Stomach smooth muscle (tissue), 2 donors: Measurements from ENCODE around the gene SNAPC4.

ENCODE experiments used
- H3K27ac ChIP-seq: one replicate; pipeline ENCODE4 v1.7.0; 2013; ENCODE audit warnings: mild to moderate bottlenecking, low read length, inconsistent platforms
- H3K27me3 ChIP-seq, 2 donors: one replicate each; pipeline ENCODE4 v1.7.0; 2013; ENCODE audit warnings: low read length in 2 of 2; ENCODE audit not compliant: insufficient read depth in 2 of 2, control insufficient read depth in 1 of 2
- H3K36me3 ChIP-seq, 2 donors: one replicate each; pipeline ENCODE4 v1.7.0; 2013; ENCODE audit warnings: low read length in 2 of 2; ENCODE audit not compliant: control insufficient read depth in 2 of 2, insufficient read depth in 2 of 2
- H3K4me1 ChIP-seq: one replicate; pipeline ENCODE4 v1.7.0; 2013; ENCODE audit warnings: low read length; ENCODE audit not compliant: control insufficient read depth, insufficient read depth
- H3K4me3 ChIP-seq, 2 donors: one replicate each; pipeline ENCODE4 v1.7.0; 2013; ENCODE audit warnings: low read length in 2 of 2
- H3K9ac ChIP-seq, 2 donors: one replicate each; pipeline ENCODE4 v1.7.0; 2013; ENCODE audit warnings: low read length in 2 of 2, mild to moderate bottlenecking in 1 of 2
- H3K9me3 ChIP-seq, 2 donors: one replicate each; pipeline ENCODE4 v1.7.0; 2013; ENCODE audit warnings: low read length in 2 of 2; ENCODE audit not compliant: control insufficient read depth in 2 of 2
- donor health status: healthy.
- donor health status: Pancreatic carcinoma.

Gene SNAPC4

DNA sequence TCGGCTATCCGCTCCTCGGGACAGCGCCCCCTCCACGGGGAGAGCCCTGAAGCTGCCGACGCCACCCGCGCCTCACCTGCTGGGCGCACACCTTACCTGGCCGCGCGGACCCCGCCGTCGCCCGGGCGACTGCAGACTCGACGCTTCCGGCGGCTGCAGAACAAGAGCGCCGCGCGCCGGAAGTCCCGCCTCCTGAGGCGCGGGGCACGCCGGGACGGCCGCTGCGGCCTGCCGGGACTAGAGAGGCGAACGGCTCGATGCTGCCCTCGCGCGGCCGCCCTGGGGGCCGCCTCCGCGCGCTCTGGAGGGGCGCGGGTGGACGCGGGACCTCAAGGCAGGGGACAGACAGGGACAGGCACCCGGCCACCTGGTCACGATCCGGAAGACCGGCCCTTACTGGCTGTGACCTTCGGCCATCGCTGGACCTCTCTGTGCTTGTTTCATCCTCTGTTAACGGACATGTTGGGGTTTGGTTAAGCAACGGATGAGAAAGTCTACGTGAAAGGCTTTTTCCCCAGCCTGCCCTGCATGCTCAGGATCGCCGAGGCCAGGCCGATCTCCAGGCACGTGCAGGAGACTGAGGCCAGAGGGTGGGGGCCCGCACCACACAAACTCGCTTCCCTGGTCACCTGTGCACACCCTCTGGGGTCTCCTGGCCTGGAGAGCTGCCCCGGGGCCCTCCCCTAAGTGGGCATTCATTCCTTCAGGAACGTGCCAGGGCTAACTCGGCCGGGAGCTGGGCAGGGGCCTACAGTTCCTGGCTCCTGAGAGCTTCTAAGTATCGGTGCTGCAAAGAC lies at the start of gene SNAPC4:
TSS of gene SNAPC4 (minus strand) at position 133 of the 797 bp plus-strand sequence. CDS start 1,742 bp downstream, outside the sequence.
- Histone ChIP-seq H3K9me3 (no peaks in the 10 kb centered on the region), H3K4me1 (peaks cover 25% of the 10 kb centered on the region), H3K9ac (peak within 1 kb of the TSS; percentile 68 to 73), H3K36me3 (peaks cover 19 to 25% of the 10 kb centered on the region in 2 donors), H3K4me3 (peak within 1 kb of the TSS; percentile 79 to 83), H3K27ac (no peak within 1 kb of the TSS), H3K27me3 (no peaks in the 10 kb centered on the region)

DNA sequence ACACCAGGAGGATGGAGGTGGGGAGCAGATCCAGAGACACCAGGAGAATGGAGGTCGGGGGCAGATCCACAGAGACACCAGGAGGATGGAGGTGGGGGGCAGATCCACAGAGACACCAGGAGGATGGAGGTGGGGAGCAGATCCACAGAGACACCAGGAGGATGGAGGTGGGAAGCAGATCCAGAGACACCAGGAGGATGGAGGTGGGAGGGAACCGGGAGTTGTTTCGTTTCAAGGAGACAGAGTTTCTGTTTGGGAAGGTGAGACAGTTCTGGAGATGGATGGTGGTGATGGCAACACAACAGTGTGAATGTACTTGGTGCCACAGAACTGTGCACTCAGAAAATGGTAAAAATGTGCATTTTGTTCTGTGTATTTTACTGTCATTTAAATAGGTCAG lies 48.7 kb upstream of the SNAPC4 start:
- Histone ChIP-seq H3K9me3 (no peaks in the 10 kb centered on the region), H3K4me3 (no peak overlapping the region), H3K27ac (no peak overlapping the region), H3K9ac (no peak overlapping the region), H3K27me3 (no peaks in the 10 kb centered on the region), H3K4me1 (no peaks in the 10 kb centered on the region), H3K36me3 (peaks cover 67 to 68% of the 10 kb centered on the region in 2 donors)

DNA sequence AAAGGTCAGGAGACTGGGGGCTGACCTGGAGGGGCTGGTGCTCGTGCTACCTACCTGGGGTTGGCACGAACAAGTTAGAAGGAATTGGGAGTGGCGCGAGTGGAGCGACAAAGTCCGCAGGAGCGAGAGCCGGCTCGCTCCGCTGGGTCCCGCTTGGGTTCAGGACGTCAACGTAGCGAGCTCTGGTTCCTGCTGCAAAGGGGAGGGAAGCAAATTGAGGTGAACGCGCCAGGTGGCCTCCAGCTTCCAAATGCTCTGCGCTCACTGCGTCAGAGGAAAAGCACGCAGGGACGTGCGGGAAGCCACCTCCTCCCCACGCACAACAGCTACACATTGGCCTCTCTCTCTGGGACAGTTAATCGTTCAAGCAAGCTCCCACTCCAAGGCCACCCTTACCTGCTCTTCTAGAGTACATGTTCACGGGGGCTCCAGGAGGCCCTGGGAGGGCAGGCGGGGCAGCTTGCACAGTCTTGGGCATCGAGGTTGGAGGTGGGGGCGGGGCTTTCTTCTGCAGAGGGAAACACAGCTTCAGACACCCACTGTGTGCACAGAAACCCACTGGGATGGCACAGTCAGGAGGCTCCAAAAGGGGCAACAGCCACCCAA lies 47.3 kb upstream of the SNAPC4 start:
- Histone ChIP-seq H3K9me3 (no peaks in the 10 kb centered on the region), H3K9ac (no peak overlapping the region), H3K27me3 (no peaks in the 10 kb centered on the region), H3K4me1 (no peaks in the 10 kb centered on the region), H3K4me3 (no peak overlapping the region), H3K27ac (no peak overlapping the region), H3K36me3 (peaks cover 68 to 71% of the 10 kb centered on the region in 2 donors)

- Histone ChIP-seq H3K36me3 (peaks cover 65 to 78% of the 10 kb centered on the region in 2 donors), H3K27ac (no peak overlapping the region), H3K9ac (no peak overlapping the region), H3K27me3 (no peaks in the 10 kb centered on the region), H3K4me1 (no peaks in the 10 kb centered on the region), H3K4me3 (no peak overlapping the region), H3K9me3 (no peaks in the 10 kb centered on the region)
Observed at GRCh38 chr9:136445799-136446198, 45.8 kb upstream of the SNAPC4 start.

- Histone ChIP-seq H3K27me3 (no peaks in the 10 kb centered on the region), H3K4me1 (peaks cover 6% of the 10 kb centered on the region), H3K9me3 (no peaks in the 10 kb centered on the region), H3K27ac (no peak overlapping the region), H3K9ac (no peak overlapping the region), H3K36me3 (peaks cover 56 to 66% of the 10 kb centered on the region in 2 donors), H3K4me3 (no peak overlapping the region)
Observed at GRCh38 chr9:136444102-136444501, 44.1 kb upstream of the SNAPC4 start.

DNA sequence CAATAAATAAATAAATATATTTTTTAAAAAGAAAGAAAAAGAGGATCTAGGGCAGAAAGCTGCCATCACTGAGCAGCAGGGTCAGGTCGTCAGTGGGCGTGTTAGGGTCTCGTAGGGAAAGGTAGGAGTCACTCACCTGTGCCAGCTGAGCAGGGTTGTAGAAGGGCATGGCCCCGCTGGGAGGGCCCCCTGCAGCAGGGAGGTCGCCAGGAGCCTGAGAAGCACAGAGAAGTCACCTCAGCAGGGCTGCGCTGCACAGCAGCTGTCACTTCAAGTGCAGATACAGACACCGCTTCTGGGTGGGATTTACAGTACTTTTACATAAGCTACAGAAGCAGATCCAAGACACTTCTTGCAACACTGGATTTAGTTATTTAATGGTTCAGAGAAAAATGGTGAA lies 43.7 kb upstream of the SNAPC4 start:
- H3K4me1 ChIP-seq = peaks cover 10% of the 10 kb centered on the region
- no peak overlapping the region for H3K27ac ChIP-seq
- no peaks in the 10 kb centered on the region for H3K9me3 ChIP-seq
- H3K4me3 ChIP-seq = no peak overlapping the region
- peaks cover 52 to 62% of the 10 kb centered on the region in 2 donors for H3K36me3 ChIP-seq
- H3K9ac ChIP-seq = no peak overlapping the region
- no peaks in the 10 kb centered on the region for H3K27me3 ChIP-seq

- peaks cover 47 to 61% of the 10 kb centered on the region in 2 donors for H3K36me3 ChIP-seq
- no peak overlapping the region for H3K4me3 ChIP-seq
- H3K27ac ChIP-seq = no peak overlapping the region
Observed at GRCh38 chr9:136443087-136443486, 43.1 kb upstream of the SNAPC4 start.

GRCh38 chr9:136442265-136442664 lies 42.3 kb upstream of the SNAPC4 start:
- H3K9me3 ChIP-seq = no peaks in the 10 kb centered on the region
- no peak overlapping the region for H3K27ac ChIP-seq
- H3K36me3 ChIP-seq = peaks cover 38 to 55% of the 10 kb centered on the region in 2 donors
- H3K27me3 ChIP-seq = no peaks in the 10 kb centered on the region
- H3K4me3 ChIP-seq = no peak overlapping the region
- H3K9ac ChIP-seq = no peak overlapping the region
- peaks cover 24% of the 10 kb centered on the region for H3K4me1 ChIP-seq

More at GRCh38 chr9:136443087-136443486, 43.1 kb upstream of the SNAPC4 start:
- H3K27me3 ChIP-seq = no peaks in the 10 kb centered on the region
- H3K4me1 ChIP-seq = peaks cover 16% of the 10 kb centered on the region
- H3K9me3 ChIP-seq = no peaks in the 10 kb centered on the region
- H3K9ac ChIP-seq = no peak overlapping the region

DNA sequence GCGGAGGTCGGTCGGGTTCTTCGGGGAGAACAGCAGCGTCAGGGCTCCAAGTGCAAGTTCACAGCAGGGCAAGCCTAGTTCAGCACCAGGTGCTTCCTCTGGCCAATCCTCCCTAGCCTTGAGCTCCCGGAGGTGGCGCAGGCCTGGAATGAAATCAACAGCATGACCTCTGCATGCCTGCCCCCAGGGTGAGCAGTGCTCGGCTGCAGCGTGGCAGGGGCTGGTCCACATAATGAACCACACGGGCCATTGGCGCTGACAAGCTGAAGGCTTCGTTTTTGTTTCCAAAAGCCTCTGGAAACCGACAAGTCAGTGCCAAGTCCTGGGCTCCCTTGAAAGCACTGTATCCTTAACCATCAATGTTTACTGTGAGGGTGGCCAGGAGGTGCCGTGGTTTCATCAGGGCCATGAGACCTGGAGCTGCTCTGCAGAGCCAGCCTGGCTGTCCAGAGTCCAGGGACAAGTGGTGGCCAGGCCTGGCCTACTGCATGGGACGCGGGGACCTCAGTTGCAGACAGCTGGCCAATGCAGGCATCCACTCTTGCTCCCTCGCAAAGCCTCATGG lies 41.8 kb upstream of the SNAPC4 start:
- Histone ChIP-seq H3K27me3 (no peaks in the 10 kb centered on the region), H3K9ac (no peak overlapping the region), H3K36me3 (peaks cover 33 to 50% of the 10 kb centered on the region in 2 donors), H3K4me3 (no peak overlapping the region), H3K4me1 (peaks cover 29% of the 10 kb centered on the region), H3K27ac (no peak overlapping the region), H3K9me3 (no peaks in the 10 kb centered on the region)

DNA sequence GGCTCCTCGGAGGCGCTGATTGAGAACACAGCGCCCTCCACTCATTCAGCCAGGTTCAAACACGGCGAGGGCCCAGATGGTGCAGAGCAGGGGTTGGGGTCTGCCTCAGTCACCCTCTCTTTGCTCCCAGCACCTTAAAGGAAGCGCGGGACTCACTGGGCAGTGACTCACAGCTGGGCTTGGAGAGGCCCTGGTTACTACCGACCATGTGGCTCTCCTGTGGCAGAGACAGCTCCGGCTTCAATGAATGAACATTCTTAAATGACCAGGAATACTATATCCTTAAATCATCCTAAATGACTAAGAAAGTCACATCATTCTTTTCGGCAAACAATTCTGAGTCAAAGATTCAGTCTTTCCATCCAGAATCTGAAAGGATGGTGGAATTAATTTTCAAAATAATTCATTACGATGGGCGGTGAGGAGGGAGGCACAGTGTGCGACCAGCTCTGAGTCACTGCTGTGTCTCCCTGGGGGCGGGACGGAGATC lies 41.3 kb upstream of the SNAPC4 start:
- Histone ChIP-seq H3K9ac (no peak overlapping the region), H3K4me1 (peaks cover 34% of the 10 kb centered on the region), H3K4me3 (no peak overlapping the region), H3K27ac (no peak overlapping the region), H3K9me3 (no peaks in the 10 kb centered on the region), H3K27me3 (no peaks in the 10 kb centered on the region), H3K36me3 (peaks cover 30 to 46% of the 10 kb centered on the region in 2 donors)
